MM.1S (cell line): ENCODE data around the gene WDR81.

Experiments
- DNase-seq: peaks from one replicate; pipeline ENCODE4 v3.0.0-alpha.2; 2015
- H2AFZ ChIP-seq: fragments of 300-600 bp; sonication (generic); 2 replicates; pipeline ENCODE4 v1.6.0; 2016; ENCODE audit warnings: antibody characterized with exemption, low read length
- H3F3A ChIP-seq: fragments of 300-600 bp; sonication (generic); 2 replicates; pipeline ENCODE4 v1.6.1; 2016; ENCODE audit warnings: mild to moderate bottlenecking, antibody characterized with exemption, low read length, moderate library complexity, mixed read lengths; ENCODE audit not compliant: insufficient read depth
- H3K27ac ChIP-seq: fragments of 300-600 bp; sonication (generic); 2 replicates; pipeline ENCODE4 v1.5.1; 2016; ENCODE audit warnings: mild to moderate bottlenecking, low read length
- H3K27me3 ChIP-seq: fragments of 300-600 bp; sonication (generic); replicated peaks from 2 replicates; pipeline ENCODE4 v1.6.0; 2016; ENCODE audit warnings: low read length; ENCODE audit not compliant: insufficient read depth
- H3K36me3 ChIP-seq: fragments of 300-600 bp; sonication (generic); replicated peaks from 2 replicates; pipeline ENCODE4 v1.6.1; 2016; ENCODE audit warnings: mild to moderate bottlenecking, low read length, mixed read lengths; ENCODE audit not compliant: insufficient read depth
- H3K4me1 ChIP-seq: fragments of 300-600 bp; sonication (generic); 2 replicates; pipeline ENCODE4 v1.6.1; 2016; ENCODE audit warnings: low read length, mixed read lengths
- H3K4me2 ChIP-seq: fragments of 300-600 bp; sonication (generic); 2 replicates; pipeline ENCODE4 v1.6.0; 2016; ENCODE audit warnings: low read depth, low read length
- H3K4me3 ChIP-seq: fragments of 300-600 bp; sonication (generic); 2 replicates; pipeline ENCODE4 v1.5.1; 2016; ENCODE audit warnings: low read length, mixed read lengths
- H3K79me2 ChIP-seq: fragments of 300-600 bp; sonication (generic); 2 replicates; pipeline ENCODE4 v1.6.1; 2016; ENCODE audit warnings: mixed run types, low read length, mixed read lengths
- H3K9ac ChIP-seq: fragments of 300-600 bp; sonication (generic); 2 replicates; pipeline ENCODE4 v1.6.1; 2016; ENCODE audit warnings: low read length, mixed read lengths
- H3K9me2 ChIP-seq: fragments of 300-600 bp; sonication (generic); replicated peaks from 2 replicates; pipeline ENCODE4 v1.6.1; 2016; ENCODE audit warnings: mild to moderate bottlenecking, low read length, mixed read lengths; ENCODE audit not compliant: insufficient read depth
- H3K9me3 ChIP-seq: fragments of 300-600 bp; sonication (generic); replicated peaks from 2 replicates; pipeline ENCODE4 v1.6.1; 2016; ENCODE audit warnings: mild to moderate bottlenecking, low read length, mixed read lengths; ENCODE audit not compliant: insufficient read depth
- H4K20me1 ChIP-seq: fragments of 300-600 bp; sonication (generic); 2 replicates; pipeline ENCODE4 v1.6.1; 2016; ENCODE audit warnings: mild to moderate bottlenecking, low read length, moderate library complexity, mixed read lengths; ENCODE audit not compliant: insufficient read depth
- EZH2 ChIP-seq: fragments of 300-600 bp; sonication (generic); optimal IDR thresholded peaks from 2 replicates; pipeline ENCODE3; 2017; ENCODE audit warnings: low read depth, mild to moderate bottlenecking, antibody characterized with exemption, low read length, mixed read lengths
- EZH2phosphoT487 ChIP-seq: fragments of 300-600 bp; sonication (generic); IDR thresholded peaks from 2 replicates; pipeline ENCODE4 v1.6.1; 2018; ENCODE audit warnings: antibody characterized with exemption, low read length
- TF ChIP-seq, protein P1 (sequence below): fragments of 300-600 bp; sonication (generic); IDR thresholded peaks from 2 replicates; pipeline ENCODE4 v1.5.1; 2016; ENCODE audit warnings: antibody characterized with exemption, low read length, mixed read lengths

WDR81 gene

DNA sequence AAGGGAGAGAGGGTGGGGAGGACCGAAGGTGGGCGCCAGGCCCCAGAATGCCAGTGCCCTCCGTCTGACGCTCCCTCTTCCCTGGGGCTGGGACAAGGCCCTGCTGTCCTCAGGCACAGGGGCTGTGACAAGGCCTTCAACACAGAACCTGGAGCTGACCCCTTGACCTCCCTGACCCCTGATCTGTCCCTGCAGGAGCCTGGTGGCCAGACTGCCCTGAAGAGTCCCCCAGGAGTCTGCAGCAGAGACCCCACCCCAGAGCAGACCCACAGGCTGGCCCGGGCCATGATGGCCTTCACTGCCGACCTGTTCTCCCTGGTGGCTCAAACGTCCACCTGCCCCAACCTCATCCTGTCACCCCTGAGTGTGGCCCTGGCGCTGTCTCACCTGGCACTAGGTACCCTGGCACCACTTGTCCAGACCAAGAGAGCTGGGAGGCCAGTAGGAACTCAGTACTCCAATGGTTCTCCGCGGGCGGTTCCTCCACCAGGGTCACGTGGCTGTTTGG, 21.1 kb downstream of the WDR81 start:
- Histone ChIP-seq H3K79me2 (no peaks in the 10 kb centered on the region), H3K4me1 (no peaks in the 10 kb centered on the region), H3K9ac (no peak overlapping the region), H3F3A (no peaks in the 10 kb centered on the region), H3K27ac (no peak overlapping the region), H3K4me3 (no peak overlapping the region), H3K9me3 (no peaks in the 10 kb centered on the region), H2AFZ (no peak overlapping the region), H3K9me2 (no peaks in the 10 kb centered on the region), H3K36me3 (no peaks in the 10 kb centered on the region), H3K27me3 (peaks cover 19% of the 10 kb centered on the region), H4K20me1 (no peaks in the 10 kb centered on the region), H3K4me2 (no peak overlapping the region)
- TF ChIP-seq, protein P1, sequence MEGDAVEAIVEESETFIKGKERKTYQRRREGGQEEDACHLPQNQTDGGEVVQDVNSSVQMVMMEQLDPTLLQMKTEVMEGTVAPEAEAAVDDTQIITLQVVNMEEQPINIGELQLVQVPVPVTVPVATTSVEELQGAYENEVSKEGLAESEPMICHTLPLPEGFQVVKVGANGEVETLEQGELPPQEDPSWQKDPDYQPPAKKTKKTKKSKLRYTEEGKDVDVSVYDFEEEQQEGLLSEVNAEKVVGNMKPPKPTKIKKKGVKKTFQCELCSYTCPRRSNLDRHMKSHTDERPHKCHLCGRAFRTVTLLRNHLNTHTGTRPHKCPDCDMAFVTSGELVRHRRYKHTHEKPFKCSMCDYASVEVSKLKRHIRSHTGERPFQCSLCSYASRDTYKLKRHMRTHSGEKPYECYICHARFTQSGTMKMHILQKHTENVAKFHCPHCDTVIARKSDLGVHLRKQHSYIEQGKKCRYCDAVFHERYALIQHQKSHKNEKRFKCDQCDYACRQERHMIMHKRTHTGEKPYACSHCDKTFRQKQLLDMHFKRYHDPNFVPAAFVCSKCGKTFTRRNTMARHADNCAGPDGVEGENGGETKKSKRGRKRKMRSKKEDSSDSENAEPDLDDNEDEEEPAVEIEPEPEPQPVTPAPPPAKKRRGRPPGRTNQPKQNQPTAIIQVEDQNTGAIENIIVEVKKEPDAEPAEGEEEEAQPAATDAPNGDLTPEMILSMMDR = no peak
- TF ChIP-seq EZH2 (no peak), EZH2phosphoT487 (no peak)
- DNase-seq = no peak

DNA sequence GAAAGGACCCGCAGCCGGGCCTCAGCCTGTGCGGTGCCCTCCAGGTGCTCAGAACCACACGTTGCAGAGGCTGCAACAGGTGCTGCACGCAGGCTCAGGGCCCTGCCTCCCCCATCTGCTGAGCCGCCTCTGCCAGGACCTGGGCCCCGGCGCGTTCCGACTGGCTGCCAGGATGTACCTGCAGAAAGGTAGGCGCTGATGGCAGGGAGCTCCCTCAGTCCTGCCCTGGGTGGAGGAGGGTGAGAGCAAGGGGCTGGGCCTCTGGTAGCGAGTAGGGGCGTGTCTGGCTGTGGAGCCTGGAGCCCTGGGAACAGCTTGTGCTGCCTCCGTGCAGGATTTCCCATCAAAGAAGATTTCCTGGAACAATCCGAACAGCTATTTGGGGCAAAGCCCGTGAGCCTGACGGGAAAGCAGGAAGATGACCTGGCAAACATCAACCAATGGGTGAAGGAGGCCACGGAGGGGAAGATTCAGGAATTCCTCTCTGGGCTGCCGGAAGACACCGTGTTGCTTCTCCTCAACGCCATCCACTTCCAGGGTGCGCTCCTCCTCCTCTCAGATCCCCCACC, 22.6 kb downstream of the WDR81 start:
- no peaks in the 10 kb centered on the region for H3K4me1 ChIP-seq
- H3K27ac ChIP-seq = no peak overlapping the region
- no peaks in the 10 kb centered on the region for H3K79me2 ChIP-seq
- no peaks in the 10 kb centered on the region for H4K20me1 ChIP-seq
- no peak overlapping the region for H3K4me2 ChIP-seq
- H3K9me3 ChIP-seq = no peaks in the 10 kb centered on the region
- no peak overlapping the region for H3K4me3 ChIP-seq
- DNase-seq = no peak
- H3K9me2 ChIP-seq = no peaks in the 10 kb centered on the region
- no peak overlapping the region for H3K9ac ChIP-seq
- peaks cover 18% of the 10 kb centered on the region for H3K27me3 ChIP-seq
- no peak overlapping the region for H2AFZ ChIP-seq
- H3F3A ChIP-seq = no peaks in the 10 kb centered on the region
- no peak for TF ChIP-seq EZH2
- TF ChIP-seq, protein P1 = no peak
- no peak for TF ChIP-seq EZH2phosphoT487
- H3K36me3 ChIP-seq = no peaks in the 10 kb centered on the region

DNA sequence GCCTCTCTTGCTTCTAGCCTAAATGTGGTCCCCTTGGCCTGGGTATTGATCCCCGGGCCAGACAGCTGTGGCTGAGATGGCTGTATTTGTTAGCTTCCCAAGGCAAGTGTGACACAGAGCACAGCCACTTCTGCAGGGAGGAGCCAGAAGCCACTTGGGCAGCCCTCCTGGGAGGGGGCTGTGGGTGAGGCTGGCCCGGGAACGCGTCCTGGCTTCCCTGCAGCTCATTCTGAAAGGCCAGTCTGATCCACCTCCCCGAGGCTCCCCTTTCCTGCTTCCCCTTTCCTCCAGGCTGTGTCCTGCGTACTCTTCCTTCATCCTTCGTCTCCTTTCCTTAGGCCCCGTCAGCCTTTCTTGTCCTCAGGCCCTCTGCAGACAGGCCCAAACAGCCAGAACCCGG, 26.1 kb downstream of the WDR81 start:
- TF ChIP-seq EZH2phosphoT487 (no peak), EZH2 (no peak)
- TF ChIP-seq, protein P1 = no peak
- Histone ChIP-seq H3K27me3 (peaks cover 22% of the 10 kb centered on the region; the same call in 1 of the 2 replicates), H3K9me2 (no peaks in the 10 kb centered on the region), H3K9me3 (no peaks in the 10 kb centered on the region), H3K9ac (no peak overlapping the region), H3K36me3 (no peaks in the 10 kb centered on the region), H3F3A (no peaks in the 10 kb centered on the region), H3K4me3 (no peak overlapping the region), H4K20me1 (no peaks in the 10 kb centered on the region), H2AFZ (no peak overlapping the region), H3K27ac (no peak overlapping the region), H3K4me1 (no peaks in the 10 kb centered on the region), H3K4me2 (no peak overlapping the region), H3K79me2 (no peaks in the 10 kb centered on the region)
- no peak for DNase-seq
